ENCODE measurements around the gene TGIF2LX.
"Not testable (repeated sequence)": the region's sequence is repeated elsewhere in the genome, so short reads cannot be mapped to it uniquely, and the experiment has no call there.

Gene TGIF2LX

DNA sequence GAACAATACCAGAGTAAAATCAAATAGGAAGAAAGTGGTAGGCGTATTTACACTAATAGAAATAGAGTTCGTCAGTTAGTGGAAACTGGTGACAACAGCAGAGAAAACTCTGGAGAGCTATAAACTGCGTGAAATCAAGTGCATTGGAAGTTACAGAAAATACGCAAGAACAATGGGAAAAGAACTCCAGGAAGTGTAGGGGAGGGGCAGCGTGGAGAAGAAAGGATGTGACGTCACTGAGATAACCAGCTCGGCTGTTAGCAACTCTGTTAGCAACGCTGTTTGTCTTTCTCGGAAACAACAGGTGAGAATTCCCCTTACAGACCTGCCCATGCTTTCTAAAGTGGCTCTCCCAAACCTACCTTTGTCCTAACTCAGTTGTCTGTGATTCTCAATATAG lies at the start of gene TGIF2LX:
Gene TGIF2LX (plus strand): TSS at position 244 of the 400 bp plus-strand sequence. CDS start 178 bp downstream, outside the sequence.
- not testable (repeated sequence) for DNase-seq (ENCODE audit: low spot score)

DNA sequence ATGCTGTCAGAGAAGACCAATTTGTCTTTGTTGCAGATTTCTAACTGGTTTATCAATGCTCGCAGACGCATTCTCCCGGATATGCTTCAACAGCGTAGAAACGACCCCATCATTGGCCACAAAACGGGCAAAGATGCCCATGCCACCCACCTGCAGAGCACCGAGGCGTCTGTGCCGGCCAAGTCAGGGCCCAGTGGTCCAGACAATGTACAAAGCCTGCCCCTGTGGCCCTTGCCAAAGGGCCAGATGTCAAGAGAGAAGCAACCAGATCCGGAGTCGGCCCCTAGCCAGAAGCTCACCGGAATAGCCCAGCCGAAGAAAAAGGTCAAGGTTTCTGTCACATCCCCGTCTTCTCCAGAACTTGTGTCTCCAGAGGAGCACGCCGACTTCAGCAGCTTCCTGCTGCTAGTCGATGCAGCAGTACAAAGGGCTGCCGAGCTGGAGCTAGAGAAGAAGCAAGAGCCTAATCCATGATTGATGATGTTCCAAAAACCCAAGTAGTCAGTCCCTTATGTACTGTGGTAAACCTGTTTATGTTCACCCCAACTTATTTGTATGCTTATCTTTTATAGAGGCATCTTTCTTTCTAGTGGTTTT lies 728 bp downstream of the TGIF2LX start:
- DNase-seq (ENCODE audit: low spot score): not testable (repeated sequence)

DNA sequence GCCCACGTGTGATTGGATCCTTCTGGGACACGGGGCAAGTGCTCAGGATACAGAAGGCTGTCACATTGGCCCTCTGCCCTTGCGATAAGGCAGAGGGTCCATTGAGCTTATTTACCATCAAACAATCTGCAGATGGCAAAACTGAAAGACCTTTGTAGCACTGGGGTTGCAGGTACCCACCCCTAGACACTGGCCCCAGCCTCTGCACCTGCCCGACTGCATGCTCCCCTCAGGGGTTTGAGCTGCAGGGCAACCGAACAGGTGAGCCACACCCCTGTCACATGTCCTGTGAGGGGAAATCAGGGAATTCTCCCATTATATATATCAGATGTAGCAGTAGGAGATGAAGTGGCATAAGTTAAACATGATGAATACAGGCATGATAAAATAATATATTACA lies 21.4 kb downstream of the TGIF2LX start:
- not testable (repeated sequence) for DNase-seq (ENCODE audit: low spot score)

GRCh38 chrX:89965588-89965987 lies 43.9 kb downstream of the TGIF2LX start:
- DNase-seq (ENCODE audit: low spot score): not testable (repeated sequence)

Measured in hematopoietic multipotent progenitor cell treated with erythropoietin and hydrocortisone succinate and interleukin-3 and kit ligand, for 17 days (in vitro differentiated cells).